ENCODE measurements around the gene FAM149B1.

- TF ChIP-seq CTCF (conservative IDR thresholded peaks at IDR 0.05; ENCODE audit: low read depth, low read length) (no peak), EZH2phosphoT487 (IDR thresholded peaks at IDR 0.05; ENCODE audit: borderline replicate concordance, low read length) (no peak)
Observed at GRCh38 chr10:73211106-73211811, 43.3 kb downstream of the FAM149B1 start.

All from PC-3 (cell line).